ENCODE results near the gene MAD1L1.

MAD1L1 gene

DNA sequence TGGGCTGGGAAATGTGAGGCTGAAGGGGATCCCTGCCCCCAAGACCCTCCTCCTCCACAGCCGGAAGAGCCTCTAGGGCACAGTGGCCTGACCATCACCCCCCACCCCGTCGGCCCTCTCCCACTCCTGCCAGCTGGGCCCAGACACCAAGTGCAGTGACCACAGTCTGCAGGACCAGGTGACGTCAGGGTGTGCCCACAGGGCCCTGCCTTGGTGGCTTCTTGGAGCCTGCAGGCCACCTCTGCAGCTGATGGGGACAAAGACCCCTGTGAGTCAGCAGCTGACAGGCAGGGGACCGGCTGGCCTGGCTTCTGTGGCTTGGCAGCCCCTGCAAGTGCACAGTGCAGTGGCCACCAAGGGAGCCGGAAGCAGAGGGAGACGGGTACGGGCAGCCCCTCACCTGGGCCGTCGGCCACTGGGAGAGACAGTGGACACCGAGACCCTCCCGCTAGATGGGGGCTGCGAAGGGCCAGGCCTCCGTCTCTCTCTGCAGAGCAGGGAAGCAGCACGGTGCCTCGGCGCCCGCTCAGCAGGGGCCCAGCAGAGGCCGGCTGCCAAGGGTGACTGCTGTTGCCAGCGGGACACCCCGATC lies 288.0 kb downstream of the MAD1L1 start:
- Histone ChIP-seq H3K9me3 (ENCODE audit: insufficient read depth, low read length) (no peaks in the 10 kb centered on the region), H3K9ac (ENCODE audit: low read length) (no peak overlapping the region), H3K27me3 (ENCODE audit: low read length) (no peaks in the 10 kb centered on the region), H3K27ac (ENCODE audit: low read depth, low read length) (no peak overlapping the region), H3K4me3 (ENCODE audit: insufficient read depth, low read length, poor library complexity, severe bottlenecking) (no peak overlapping the region), H3K79me2 (ENCODE audit: insufficient read depth, low read length) (no peaks in the 10 kb centered on the region), H3K9me2 (replicated peaks; ENCODE audit: insufficient read depth, low read length) (no peaks in the 10 kb centered on the region), H3K36me3 (ENCODE audit: low read length) (no peaks in the 10 kb centered on the region), H3F3A (ENCODE audit: insufficient read depth) (no peaks in the 10 kb centered on the region), H3K4me2 (ENCODE audit: low read depth, low read length, poor library complexity, severe bottlenecking) (no peak overlapping the region), H4K20me1 (ENCODE audit: low read depth, low read length) (no peaks in the 10 kb centered on the region), H2AFZ (ENCODE audit: low read depth, low read length, severe bottlenecking) (no peak overlapping the region)
- TF ChIP-seq, protein P1, sequence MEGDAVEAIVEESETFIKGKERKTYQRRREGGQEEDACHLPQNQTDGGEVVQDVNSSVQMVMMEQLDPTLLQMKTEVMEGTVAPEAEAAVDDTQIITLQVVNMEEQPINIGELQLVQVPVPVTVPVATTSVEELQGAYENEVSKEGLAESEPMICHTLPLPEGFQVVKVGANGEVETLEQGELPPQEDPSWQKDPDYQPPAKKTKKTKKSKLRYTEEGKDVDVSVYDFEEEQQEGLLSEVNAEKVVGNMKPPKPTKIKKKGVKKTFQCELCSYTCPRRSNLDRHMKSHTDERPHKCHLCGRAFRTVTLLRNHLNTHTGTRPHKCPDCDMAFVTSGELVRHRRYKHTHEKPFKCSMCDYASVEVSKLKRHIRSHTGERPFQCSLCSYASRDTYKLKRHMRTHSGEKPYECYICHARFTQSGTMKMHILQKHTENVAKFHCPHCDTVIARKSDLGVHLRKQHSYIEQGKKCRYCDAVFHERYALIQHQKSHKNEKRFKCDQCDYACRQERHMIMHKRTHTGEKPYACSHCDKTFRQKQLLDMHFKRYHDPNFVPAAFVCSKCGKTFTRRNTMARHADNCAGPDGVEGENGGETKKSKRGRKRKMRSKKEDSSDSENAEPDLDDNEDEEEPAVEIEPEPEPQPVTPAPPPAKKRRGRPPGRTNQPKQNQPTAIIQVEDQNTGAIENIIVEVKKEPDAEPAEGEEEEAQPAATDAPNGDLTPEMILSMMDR (IDR thresholded peaks at IDR 0.05; ENCODE audit: insufficient read depth, low read length, poor library complexity, severe bottlenecking), result no peak
- no peak for TF ChIP-seq EZH2phosphoT487 (conservative IDR thresholded peaks at IDR 0.05; ENCODE audit: low read length)

DNA sequence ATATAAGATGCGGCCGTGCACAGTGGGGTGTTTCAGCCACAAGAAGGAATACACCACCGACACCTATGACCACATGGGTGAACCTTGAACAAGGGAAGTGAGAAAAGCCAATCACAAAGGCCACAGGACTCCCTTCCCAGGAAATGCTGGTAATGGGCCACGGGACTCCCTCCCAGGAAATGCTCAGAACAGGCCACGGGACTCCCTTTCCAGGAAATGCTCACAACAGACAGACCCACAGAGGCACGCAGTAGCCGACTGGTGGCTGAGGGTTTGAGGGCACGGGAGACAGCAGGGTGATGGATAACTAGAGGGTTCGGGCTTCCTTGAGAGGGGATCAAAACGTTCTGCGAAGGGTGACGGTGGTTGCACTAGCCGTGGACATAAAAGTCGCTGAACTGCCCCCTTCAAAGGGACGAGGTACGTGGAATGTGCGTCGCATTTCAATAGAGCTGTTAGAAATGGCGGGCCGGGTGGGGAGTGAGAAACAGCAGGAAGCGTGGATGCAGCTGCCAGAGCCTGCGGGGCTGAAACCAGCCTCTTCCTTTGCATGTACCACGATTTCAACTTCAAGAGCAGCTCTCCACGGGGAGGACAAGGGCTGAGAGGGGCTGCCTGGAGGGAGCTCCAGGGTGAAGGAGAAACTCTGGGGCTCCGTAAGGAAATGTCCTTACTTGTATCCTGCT lies 288.7 kb downstream of the MAD1L1 start:
- Histone ChIP-seq H4K20me1 (ENCODE audit: low read depth, low read length) (no peaks in the 10 kb centered on the region), H3K27me3 (ENCODE audit: low read length) (no peaks in the 10 kb centered on the region), H3K9ac (ENCODE audit: low read length) (no peak overlapping the region), H3K36me3 (ENCODE audit: low read length) (no peaks in the 10 kb centered on the region), H3K27ac (ENCODE audit: low read depth, low read length) (no peak overlapping the region), H3K4me3 (ENCODE audit: insufficient read depth, low read length, poor library complexity, severe bottlenecking) (no peak overlapping the region), H3K9me2 (replicated peaks; ENCODE audit: insufficient read depth, low read length) (no peaks in the 10 kb centered on the region), H2AFZ (ENCODE audit: low read depth, low read length, severe bottlenecking) (no peak overlapping the region), H3K9me3 (ENCODE audit: insufficient read depth, low read length) (no peaks in the 10 kb centered on the region), H3K4me2 (ENCODE audit: low read depth, low read length, poor library complexity, severe bottlenecking) (no peak overlapping the region), H3K79me2 (ENCODE audit: insufficient read depth, low read length) (no peaks in the 10 kb centered on the region), H3F3A (ENCODE audit: insufficient read depth) (no peaks in the 10 kb centered on the region)
- TF ChIP-seq, protein P1 (IDR thresholded peaks at IDR 0.05; ENCODE audit: insufficient read depth, low read length, poor library complexity, severe bottlenecking), result no peak
- TF ChIP-seq EZH2phosphoT487 (conservative IDR thresholded peaks at IDR 0.05; ENCODE audit: low read length), result no peak

DNA sequence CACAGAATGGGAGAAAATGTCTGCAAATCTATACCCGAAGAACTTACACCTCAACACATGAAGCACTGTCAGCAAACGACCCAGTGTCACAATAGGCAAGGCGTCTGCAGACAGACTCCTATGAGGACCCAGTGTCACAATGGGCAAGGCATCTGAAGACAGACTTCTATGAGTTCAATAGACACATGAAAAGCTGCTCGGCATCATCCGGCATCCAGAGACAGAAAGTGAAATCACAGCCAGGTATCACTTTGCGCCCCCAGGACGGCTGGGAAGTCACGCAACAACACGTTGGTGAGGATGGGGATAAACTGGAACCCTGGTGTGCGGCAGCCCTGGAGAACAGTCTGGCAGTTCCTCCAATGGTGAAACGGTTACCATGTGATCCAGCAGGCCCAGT lies 289.4 kb downstream of the MAD1L1 start:
- Histone ChIP-seq H3K36me3 (ENCODE audit: low read length) (no peaks in the 10 kb centered on the region), H3K79me2 (ENCODE audit: insufficient read depth, low read length) (no peaks in the 10 kb centered on the region), H3K27me3 (ENCODE audit: low read length) (no peaks in the 10 kb centered on the region), H3K27ac (ENCODE audit: low read depth, low read length) (no peak overlapping the region), H3F3A (ENCODE audit: insufficient read depth) (no peaks in the 10 kb centered on the region), H3K4me3 (ENCODE audit: insufficient read depth, low read length, poor library complexity, severe bottlenecking) (no peak overlapping the region), H3K9me2 (replicated peaks; ENCODE audit: insufficient read depth, low read length) (no peaks in the 10 kb centered on the region), H3K4me2 (ENCODE audit: low read depth, low read length, poor library complexity, severe bottlenecking) (no peak overlapping the region), H3K9ac (ENCODE audit: low read length) (no peak overlapping the region), H3K9me3 (ENCODE audit: insufficient read depth, low read length) (no peaks in the 10 kb centered on the region), H2AFZ (ENCODE audit: low read depth, low read length, severe bottlenecking) (no peak overlapping the region), H4K20me1 (ENCODE audit: low read depth, low read length) (no peaks in the 10 kb centered on the region)
- no peak for TF ChIP-seq EZH2phosphoT487 (conservative IDR thresholded peaks at IDR 0.05; ENCODE audit: low read length)
- TF ChIP-seq, protein P1 (IDR thresholded peaks at IDR 0.05; ENCODE audit: insufficient read depth, low read length, poor library complexity, severe bottlenecking), result no peak
